ENCODE results near the gene SCAI.
"Not testable (repeated sequence)": the region's sequence is repeated elsewhere in the genome, so short reads cannot be mapped to it uniquely, and the experiment has no call there.

- TF ChIP-seq POLR2AphosphoS5 (IDR thresholded peaks at IDR 0.05; ENCODE audit: low read depth, low read length); CTCF (IDR thresholded peaks at IDR 0.05); SIN3A (IDR thresholded peaks at IDR 0.05; ENCODE audit: borderline replicate concordance, insufficient read depth, low read depth, low read length): not testable (repeated sequence)
Observed at GRCh38 chr9:125114503-125114902, 28.8 kb downstream of the SCAI start.

Measured in Panc1 (cell line).